Loucy (cell line): Measurements from ENCODE around the gene ICAM1.

Source experiments
- H2AFZ ChIP-seq: fragments of 200-600 bp; sonication (generic); 2 replicates; pipeline ENCODE4 v1.6.0; 2016; ENCODE audit warnings: antibody characterized with exemption, mild to moderate bottlenecking, low read length, moderate library complexity
- H3F3A ChIP-seq: fragments of 200-600 bp; 2 replicates; pipeline ENCODE4 v1.6.0; 2016; ENCODE audit warnings: antibody characterized with exemption, low read depth, mild to moderate bottlenecking
- H3K27me3 ChIP-seq: fragments of 200-600 bp; sonication (generic); 2 replicates; pipeline ENCODE4 v1.6.1; 2014; ENCODE audit warnings: low read length, mild to moderate bottlenecking; ENCODE audit not compliant: insufficient read depth, poor library complexity, severe bottlenecking
- H3K36me3 ChIP-seq: fragments of 200-600 bp; sonication (generic); 2 replicates; pipeline ENCODE4 v1.6.1; 2016; ENCODE audit warnings: low read length; ENCODE audit not compliant: insufficient read depth
- H3K4me1 ChIP-seq: fragments of 200-600 bp; sonication (generic); 2 replicates; pipeline ENCODE4 v1.5.1; 2014; ENCODE audit warnings: low read length, mild to moderate bottlenecking; ENCODE audit not compliant: insufficient read depth, poor library complexity, severe bottlenecking
- H3K4me2 ChIP-seq: fragments of 200-600 bp; sonication (generic); 2 replicates; pipeline ENCODE4 v1.6.0; 2014; ENCODE audit warnings: antibody characterized with exemption, low read length, low read depth, mild to moderate bottlenecking; ENCODE audit not compliant: poor library complexity, severe bottlenecking
- H3K4me3 ChIP-seq: fragments of 200-600 bp; sonication (generic); 2 replicates; pipeline ENCODE4 v1.5.1; 2014; ENCODE audit warnings: low read length, mild to moderate bottlenecking, mixed read lengths; ENCODE audit not compliant: poor library complexity, severe bottlenecking
- H3K79me2 ChIP-seq: fragments of 200-600 bp; sonication (generic); 2 replicates; pipeline ENCODE4 v1.6.1; 2014; ENCODE audit warnings: low read length; ENCODE audit not compliant: insufficient read depth
- H3K9ac ChIP-seq: fragments of 200-600 bp; sonication (generic); 2 replicates; pipeline ENCODE4 v1.6.0; 2014; ENCODE audit warnings: mild to moderate bottlenecking, low read depth, low read length, moderate library complexity; ENCODE audit not compliant: poor library complexity, severe bottlenecking
- H3K9me2 ChIP-seq: fragments of 200-600 bp; sonication (generic); replicated peaks from 2 replicates; pipeline ENCODE4 v1.6.1; 2016; ENCODE audit warnings: low read depth, low read length, mixed read lengths
- H3K9me3 ChIP-seq: fragments of 200-600 bp; sonication (generic); 2 replicates; pipeline ENCODE4 v1.6.1; 2014; ENCODE audit warnings: mild to moderate bottlenecking, antibody characterized with exemption, low read length, low read depth; ENCODE audit not compliant: insufficient read depth
- H4K20me1 ChIP-seq: fragments of 200-600 bp; sonication (generic); 2 replicates; pipeline ENCODE4 v1.6.0; 2014; ENCODE audit warnings: antibody characterized with exemption, low read length, mild to moderate bottlenecking; ENCODE audit not compliant: insufficient read depth, poor library complexity, severe bottlenecking
- EZH2phosphoT487 ChIP-seq: fragments of 200-600 bp; IDR thresholded peaks from 2 replicates; pipeline ENCODE4 v1.6.1; 2018; ENCODE audit warnings: antibody characterized with exemption, mild to moderate bottlenecking, moderate library complexity, borderline replicate concordance
- TF ChIP-seq, protein P1 (sequence below): fragments of 200-600 bp; sonication (generic); conservative IDR thresholded peaks from 2 replicates; pipeline ENCODE4 v1.5.1; 2014; ENCODE audit warnings: mild to moderate bottlenecking, antibody characterized with exemption, low read length

Gene ICAM1

DNA sequence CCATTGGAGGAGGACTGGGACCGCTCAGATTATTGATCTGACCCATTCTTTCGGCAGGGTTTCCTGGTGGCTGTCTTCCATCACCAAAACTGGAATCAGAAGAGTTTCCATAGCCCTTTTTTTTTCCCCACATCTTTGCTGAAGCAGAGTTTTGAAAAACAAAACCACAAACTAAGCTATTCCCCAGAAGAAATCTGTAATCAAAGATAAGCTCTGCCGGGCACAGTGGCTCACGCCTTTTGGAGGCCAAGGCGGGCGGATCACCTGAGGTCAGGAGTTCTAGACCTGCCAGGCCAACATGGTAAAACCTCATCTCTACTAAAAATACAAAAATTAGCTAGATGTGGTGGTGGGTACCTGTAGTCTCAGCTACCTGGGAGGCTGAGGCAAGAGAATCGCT lies 4.2 kb upstream of the ICAM1 start:
- Histone ChIP-seq H3K36me3 (no peaks in the 10 kb centered on the region), H3K27me3 (no peaks in the 10 kb centered on the region), H3K4me2 (no peak overlapping the region), H4K20me1 (no peaks in the 10 kb centered on the region), H3K4me1 (peaks cover 20% of the 10 kb centered on the region), H3K9me2 (no peaks in the 10 kb centered on the region), H3F3A (no peaks in the 10 kb centered on the region), H2AFZ (no peak overlapping the region), H3K9ac (no peak overlapping the region), H3K9me3 (no peaks in the 10 kb centered on the region), H3K79me2 (peaks cover 7% of the 10 kb centered on the region; the same call in 1 of the 2 replicates), H3K4me3 (no peak overlapping the region)
- TF ChIP-seq, protein P1, sequence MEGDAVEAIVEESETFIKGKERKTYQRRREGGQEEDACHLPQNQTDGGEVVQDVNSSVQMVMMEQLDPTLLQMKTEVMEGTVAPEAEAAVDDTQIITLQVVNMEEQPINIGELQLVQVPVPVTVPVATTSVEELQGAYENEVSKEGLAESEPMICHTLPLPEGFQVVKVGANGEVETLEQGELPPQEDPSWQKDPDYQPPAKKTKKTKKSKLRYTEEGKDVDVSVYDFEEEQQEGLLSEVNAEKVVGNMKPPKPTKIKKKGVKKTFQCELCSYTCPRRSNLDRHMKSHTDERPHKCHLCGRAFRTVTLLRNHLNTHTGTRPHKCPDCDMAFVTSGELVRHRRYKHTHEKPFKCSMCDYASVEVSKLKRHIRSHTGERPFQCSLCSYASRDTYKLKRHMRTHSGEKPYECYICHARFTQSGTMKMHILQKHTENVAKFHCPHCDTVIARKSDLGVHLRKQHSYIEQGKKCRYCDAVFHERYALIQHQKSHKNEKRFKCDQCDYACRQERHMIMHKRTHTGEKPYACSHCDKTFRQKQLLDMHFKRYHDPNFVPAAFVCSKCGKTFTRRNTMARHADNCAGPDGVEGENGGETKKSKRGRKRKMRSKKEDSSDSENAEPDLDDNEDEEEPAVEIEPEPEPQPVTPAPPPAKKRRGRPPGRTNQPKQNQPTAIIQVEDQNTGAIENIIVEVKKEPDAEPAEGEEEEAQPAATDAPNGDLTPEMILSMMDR: no peak
- TF ChIP-seq EZH2phosphoT487: no peak

DNA sequence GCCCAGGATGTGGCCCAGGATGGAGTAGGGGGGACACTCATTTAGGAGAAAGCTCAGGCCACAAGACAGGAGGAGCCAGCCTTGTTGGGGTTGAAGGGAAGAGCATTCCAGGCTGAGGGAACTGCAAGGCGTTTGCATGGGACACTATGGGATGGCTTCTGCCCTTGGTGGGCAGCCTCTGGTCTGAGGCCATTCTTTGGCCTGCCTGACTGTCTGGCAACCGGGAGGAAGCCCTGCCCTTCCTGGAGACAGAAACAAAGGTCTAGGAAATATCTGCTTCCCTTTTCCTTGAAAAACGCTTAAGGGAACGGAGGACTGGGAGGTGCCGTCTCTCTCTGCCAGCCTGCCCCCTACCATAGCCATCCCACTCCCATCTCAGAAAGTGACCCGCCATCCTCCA lies 2.8 kb upstream of the ICAM1 start:
- no peak overlapping the region for H2AFZ ChIP-seq
- TF ChIP-seq, protein P1: no peak
- no peak for TF ChIP-seq EZH2phosphoT487

DNA sequence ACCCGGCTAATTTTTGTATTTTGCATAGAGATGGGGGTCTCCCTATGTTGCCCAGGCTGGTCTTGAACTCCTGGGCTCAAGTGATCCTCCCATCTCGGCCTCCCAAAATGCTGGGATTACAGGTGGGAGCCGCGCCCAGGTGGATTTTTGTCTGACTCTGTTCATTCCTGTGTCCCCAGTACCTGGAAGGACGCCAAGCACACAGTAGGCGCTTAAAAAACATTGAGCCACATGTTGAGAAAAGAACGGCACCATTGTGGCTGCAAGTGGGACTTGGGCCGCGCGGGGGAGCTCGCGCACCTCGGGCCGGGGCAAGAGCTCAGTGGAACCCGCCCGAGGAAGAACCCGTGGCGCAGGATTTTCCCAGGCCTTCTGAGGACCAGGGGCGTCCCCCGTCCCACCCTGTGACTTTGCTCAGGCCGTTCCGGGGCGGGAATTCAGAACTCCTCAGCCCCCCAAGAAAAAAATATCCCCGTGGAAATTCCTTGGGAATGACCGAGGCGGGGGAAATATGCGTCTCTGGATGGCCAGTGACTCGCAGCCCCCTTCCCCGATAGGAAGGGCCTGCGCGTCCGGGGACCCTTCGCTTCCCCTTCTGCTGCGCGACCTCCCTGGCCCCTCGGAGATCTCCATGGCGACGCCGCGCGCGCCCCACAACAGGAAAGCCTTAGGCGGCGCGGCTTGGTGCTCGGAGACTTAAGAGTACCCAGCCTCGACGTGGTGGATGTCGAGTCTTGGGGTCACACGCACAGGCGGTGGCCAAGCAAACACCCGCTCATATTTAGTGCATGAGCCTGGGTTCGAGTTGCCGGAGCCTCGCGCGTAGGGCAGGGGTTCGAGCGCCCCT lies 1.4 kb upstream of the ICAM1 start:
- Histone ChIP-seq H3F3A (no peaks in the 10 kb centered on the region), H3K4me1 (peaks cover 21% of the 10 kb centered on the region), H3K9ac (peak overlapping the region; percentile 75), H3K27me3 (no peaks in the 10 kb centered on the region), H3K9me2 (no peaks in the 10 kb centered on the region), H3K9me3 (no peaks in the 10 kb centered on the region), H3K4me3 (peak overlapping the region; percentile 73), H4K20me1 (no peaks in the 10 kb centered on the region), H3K79me2 (peaks cover 9% of the 10 kb centered on the region; the same call in 1 of the 2 replicates), H3K4me2 (peak overlapping the region; percentile 70), H2AFZ (peak overlapping the region; percentile 85), H3K36me3 (no peaks in the 10 kb centered on the region)
- no peak for TF ChIP-seq EZH2phosphoT487
- TF ChIP-seq, protein P1: peak; percentile 91

More for the DNA sequence above, 2.8 kb upstream of the ICAM1 start:
- Histone ChIP-seq H3K79me2 (peaks cover 9% of the 10 kb centered on the region; the same call in 1 of the 2 replicates), H3K36me3 (no peaks in the 10 kb centered on the region), H3K9me3 (no peaks in the 10 kb centered on the region), H3K27me3 (no peaks in the 10 kb centered on the region), H3F3A (no peaks in the 10 kb centered on the region), H3K9ac (no peak overlapping the region), H3K9me2 (no peaks in the 10 kb centered on the region), H3K4me2 (no peak overlapping the region), H3K4me1 (peaks cover 21% of the 10 kb centered on the region), H4K20me1 (no peaks in the 10 kb centered on the region), H3K4me3 (no peak overlapping the region)
